HCT116 (cell line): ENCODE results near the gene TAOK3.

Source experiments
- CTCF ChIP-seq, 3 experiments: fragments of 200-600 bp in 1 of 3; sonication (generic) in 1 of 3; IDR thresholded peaks in 2 of 3; conservative IDR thresholded peaks in 1 of 3; 2 replicates each; pipeline ENCODE4 v1.5.1; 2012 to 2017; ENCODE audit warnings: low read depth in 2 of 3, low read length in 2 of 3, antibody characterized with exemption in 1 of 3, borderline replicate concordance in 1 of 3, control low read depth in 1 of 3, mild to moderate bottlenecking in 1 of 3, mixed read lengths in 1 of 3, mixed run types in 1 of 3, moderate library complexity in 1 of 3; ENCODE audit not compliant: insufficient read depth in 1 of 3
- POLR2AphosphoS5 ChIP-seq: IDR thresholded peaks from 2 replicates; pipeline ENCODE4 v1.6.1; 2011; ENCODE audit warnings: mild to moderate bottlenecking, low read depth, low read length, moderate library complexity
- SIN3A ChIP-seq: IDR thresholded peaks from 2 replicates; pipeline ENCODE4 v1.6.1; 2012; ENCODE audit warnings: low read depth
- YY1 ChIP-seq: IDR thresholded peaks from 2 replicates; pipeline ENCODE4 v1.6.1; 2011; ENCODE audit warnings: low read length, low read depth, moderate library complexity, mild to moderate bottlenecking; ENCODE audit not compliant: insufficient replicate concordance; ENCODE audit errors: extremely low read depth
- ZFX ChIP-seq: fragments of 450-650 bp; IDR thresholded peaks from 2 replicates; pipeline ENCODE4 v1.6.1; 2017
- TF ChIP-seq, protein P1 (sequence below): IDR thresholded peaks from 2 replicates; pipeline ENCODE4 v1.6.1; 2011; ENCODE audit warnings: mild to moderate bottlenecking, low read length, moderate library complexity; ENCODE audit not compliant: insufficient replicate concordance; ENCODE audit errors: extremely low read depth

DNA sequence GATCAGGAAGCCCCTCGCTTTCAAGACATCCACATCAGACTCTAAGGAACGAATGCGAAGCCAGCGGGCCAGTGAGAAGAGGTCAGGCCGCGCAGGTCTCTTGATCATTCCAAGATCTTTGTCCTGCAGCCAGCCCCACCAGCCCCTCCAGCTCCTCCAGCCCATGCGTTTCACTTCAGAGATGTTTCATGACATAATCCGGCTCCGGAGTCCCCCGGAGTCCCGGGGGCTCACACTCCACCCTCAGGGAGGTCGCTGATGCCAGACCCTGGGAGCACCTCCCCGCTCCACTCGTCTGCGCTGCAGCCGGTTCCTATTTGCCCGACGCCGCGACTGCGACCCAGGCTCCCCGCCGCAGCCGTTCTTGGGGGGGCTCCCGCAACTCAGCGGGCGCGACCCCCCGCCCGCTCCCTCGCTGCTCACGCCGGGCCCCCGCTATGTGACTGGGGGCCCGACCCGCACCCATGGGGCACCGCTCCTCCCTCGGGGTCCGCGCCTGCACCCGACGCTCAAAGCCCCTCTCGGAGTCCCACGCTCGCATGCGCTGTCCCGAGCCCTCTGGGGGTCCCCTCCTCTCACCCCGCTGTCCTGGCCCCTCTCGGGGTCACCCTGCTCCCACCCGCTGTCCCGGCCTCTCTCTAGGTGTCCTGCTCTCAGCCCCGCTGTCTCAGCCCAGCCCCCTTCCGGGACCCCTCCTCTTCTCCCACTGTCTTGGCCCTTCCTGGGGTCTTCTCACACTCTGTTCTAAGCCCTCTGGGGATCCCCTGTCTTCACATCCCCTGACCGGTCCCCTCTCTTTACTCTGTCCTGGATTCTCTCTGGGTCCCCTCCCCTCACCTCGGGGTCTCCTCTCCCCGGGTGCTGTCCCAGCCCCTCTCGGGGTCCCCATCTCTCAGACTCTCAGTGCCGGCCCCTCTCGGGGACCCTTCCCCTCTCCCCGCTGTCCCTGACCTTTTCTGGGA is 1.1 kb downstream of the TAOK3 start:
- TF ChIP-seq YY1 (no peak), CTCF (IDR thresholded peaks at IDR 0.05 in 2 of 3, conservative IDR thresholded peaks at IDR 0.05 in 1 of 3; ENCODE audit: borderline replicate concordance in 1 of 3, insufficient read depth in 1 of 3, low read depth in 2 of 3, low read length in 2 of 3) (no peak), POLR2AphosphoS5 (no peak), SIN3A (no peak), ZFX (no peak)
- TF ChIP-seq, protein P1, sequence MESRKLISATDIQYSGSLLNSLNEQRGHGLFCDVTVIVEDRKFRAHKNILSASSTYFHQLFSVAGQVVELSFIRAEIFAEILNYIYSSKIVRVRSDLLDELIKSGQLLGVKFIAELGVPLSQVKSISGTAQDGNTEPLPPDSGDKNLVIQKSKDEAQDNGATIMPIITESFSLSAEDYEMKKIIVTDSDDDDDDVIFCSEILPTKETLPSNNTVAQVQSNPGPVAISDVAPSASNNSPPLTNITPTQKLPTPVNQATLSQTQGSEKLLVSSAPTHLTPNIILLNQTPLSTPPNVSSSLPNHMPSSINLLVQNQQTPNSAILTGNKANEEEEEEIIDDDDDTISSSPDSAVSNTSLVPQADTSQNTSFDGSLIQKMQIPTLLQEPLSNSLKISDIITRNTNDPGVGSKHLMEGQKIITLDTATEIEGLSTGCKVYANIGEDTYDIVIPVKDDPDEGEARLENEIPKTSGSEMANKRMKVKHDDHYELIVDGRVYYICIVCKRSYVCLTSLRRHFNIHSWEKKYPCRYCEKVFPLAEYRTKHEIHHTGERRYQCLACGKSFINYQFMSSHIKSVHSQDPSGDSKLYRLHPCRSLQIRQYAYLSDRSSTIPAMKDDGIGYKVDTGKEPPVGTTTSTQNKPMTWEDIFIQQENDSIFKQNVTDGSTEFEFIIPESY: no peak
